Fibroblast of peridontal ligament (primary cell): ENCODE data around the gene TMOD3.
"Not testable (repeated sequence)": the region's sequence is repeated elsewhere in the genome, so short reads cannot be mapped to it uniquely, and the experiment has no call there.

ENCODE experiments used
- DNase-seq: peaks from one replicate; pipeline ENCODE4 v3.0.0-alpha.2; 2010; ENCODE audit errors: extremely low read depth

Gene TMOD3

DNA sequence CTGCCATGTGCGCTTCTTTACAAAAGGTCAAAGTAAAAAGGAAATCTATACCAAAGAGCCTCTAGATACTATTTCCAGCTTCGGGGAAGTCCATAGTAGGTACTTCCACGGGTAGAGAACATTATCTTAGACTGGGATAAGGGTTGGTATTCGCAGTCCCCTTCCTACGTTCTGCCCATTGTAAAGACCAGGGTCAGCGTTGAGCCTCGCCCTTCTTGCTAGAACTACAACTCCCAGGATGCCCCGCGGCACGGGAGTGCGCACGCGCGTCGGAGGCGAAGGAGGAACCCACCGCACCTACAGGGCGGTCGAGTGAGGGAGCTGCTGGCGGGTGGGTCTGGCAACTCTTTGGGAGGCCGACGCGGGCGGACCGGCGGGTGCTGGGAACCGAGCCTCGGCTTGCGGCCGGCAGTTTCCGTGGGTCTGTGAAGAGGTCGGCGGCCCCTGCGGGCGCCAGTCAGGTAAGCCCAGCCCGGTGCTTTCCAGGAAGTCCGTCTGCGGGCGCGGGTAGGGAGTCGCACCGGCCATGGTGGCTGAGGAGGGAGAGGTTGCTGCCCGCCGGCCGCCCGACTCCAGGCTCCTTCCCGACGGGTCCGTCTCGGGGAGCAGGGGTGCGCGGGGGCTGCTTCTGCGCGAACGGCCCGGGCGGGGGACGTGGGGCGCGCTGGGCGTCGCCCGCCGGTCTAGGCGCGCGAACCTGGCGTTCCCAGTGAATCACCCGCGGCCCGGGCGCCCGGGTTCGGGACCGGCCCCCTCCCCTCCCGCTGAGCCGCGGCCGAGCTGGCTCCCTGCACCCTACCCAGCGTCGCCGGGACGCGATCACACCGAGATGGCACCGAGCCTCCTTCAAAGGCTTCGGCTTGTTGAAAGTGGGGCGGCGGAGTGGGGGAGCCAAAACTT is at the start of gene TMOD3:
TSS of gene TMOD3 (plus strand) at position 278 of the 900 bp plus-strand sequence. CDS start 33,232 bp downstream, outside the sequence.
- DNase-seq = peak; percentile 83

- DNase-seq = no peak
These were observed 48.8 kb upstream of the TMOD3 start for GRCh38 chr15:51780636-51781035.

- DNase-seq = no peak
These were observed 47.9 kb upstream of the TMOD3 start for GRCh38 chr15:51781506-51781905.

GRCh38 chr15:51782357-51782896 is 47.0 kb upstream of the TMOD3 start:
- DNase-seq = no peak

GRCh38 chr15:51783967-51784366 is 45.5 kb upstream of the TMOD3 start:
- DNase-seq = no peak

GRCh38 chr15:51787130-51787529 is 42.3 kb upstream of the TMOD3 start:
- not testable (repeated sequence) for DNase-seq

- not testable (repeated sequence) for DNase-seq
These were observed 37.0 kb upstream of the TMOD3 start for GRCh38 chr15:51792474-51792873.

- DNase-seq = peak; percentile 52
These were observed 35.7 kb upstream of the TMOD3 start for GRCh38 chr15:51793521-51794305.

- no peak for DNase-seq
These were observed 32.5 kb upstream of the TMOD3 start for GRCh38 chr15:51796847-51797401.

DNA sequence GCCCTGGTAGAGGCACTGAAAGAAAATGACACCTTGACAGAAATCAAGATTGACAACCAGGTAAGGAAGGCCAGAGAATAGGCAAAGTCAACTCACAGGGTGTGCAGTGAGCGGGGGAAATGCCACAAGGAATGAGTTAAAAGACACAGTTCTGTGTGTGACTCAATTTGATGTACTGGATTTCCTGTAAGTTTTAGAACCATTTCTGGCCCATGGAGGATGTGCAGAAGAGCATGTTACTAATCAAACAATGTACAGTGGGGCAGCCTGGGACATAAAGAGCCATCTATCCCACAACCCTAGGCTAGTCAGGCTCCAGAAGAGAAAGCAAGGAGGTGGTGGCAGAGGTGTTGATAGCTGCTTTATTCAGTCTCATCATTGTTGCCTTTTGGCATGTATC is 31.2 kb upstream of the TMOD3 start:
- no peak for DNase-seq

- DNase-seq = no peak
These were observed 29.9 kb upstream of the TMOD3 start for GRCh38 chr15:51799282-51800252.

- DNase-seq = no peak
These were observed 28.0 kb upstream of the TMOD3 start for GRCh38 chr15:51801391-51801835.

DNA sequence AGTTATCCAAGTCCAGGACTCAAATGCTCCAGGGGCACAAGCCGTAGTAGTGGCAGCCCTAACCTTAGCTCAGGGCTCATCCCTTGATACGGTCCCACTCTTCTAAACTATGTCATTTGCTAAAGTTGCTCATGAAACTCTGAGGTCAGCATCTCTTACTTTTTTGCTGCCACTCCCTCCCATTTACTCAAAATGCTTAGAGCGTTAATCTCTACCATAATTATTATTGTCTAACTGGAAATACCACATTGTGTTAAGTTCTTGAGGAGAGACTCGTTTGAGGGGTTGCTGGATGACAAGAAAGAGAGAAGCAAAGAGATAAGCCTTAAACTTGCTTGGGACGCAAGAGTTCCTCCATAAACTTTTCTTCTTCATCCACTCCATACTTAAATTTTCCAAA is 26.9 kb upstream of the TMOD3 start:
- no peak for DNase-seq

GRCh38 chr15:51803965-51804364 is 25.5 kb upstream of the TMOD3 start:
- DNase-seq = peak; percentile 66

- no peak for DNase-seq
These were observed 23.3 kb upstream of the TMOD3 start for GRCh38 chr15:51806123-51806522.

DNA sequence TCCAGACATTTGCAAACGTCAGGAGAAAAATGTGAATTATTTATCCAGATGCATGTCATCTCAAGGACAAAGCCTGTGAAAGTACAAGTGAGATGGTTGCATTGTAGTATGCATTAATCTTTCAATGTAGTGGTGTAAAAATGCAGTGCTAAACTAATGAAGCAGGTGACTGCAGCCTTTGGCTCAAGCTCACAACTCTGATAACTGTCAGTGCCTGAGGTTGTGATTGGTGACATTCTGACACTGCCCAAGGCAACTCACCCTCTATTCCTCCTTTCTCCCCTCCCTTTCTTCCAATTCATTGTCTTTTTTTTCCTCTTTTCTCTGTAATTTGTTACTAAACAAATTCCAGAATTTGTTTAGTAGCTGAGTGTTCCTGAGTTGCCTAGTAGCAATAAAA is 20.0 kb upstream of the TMOD3 start:
- DNase-seq = no peak

DNA sequence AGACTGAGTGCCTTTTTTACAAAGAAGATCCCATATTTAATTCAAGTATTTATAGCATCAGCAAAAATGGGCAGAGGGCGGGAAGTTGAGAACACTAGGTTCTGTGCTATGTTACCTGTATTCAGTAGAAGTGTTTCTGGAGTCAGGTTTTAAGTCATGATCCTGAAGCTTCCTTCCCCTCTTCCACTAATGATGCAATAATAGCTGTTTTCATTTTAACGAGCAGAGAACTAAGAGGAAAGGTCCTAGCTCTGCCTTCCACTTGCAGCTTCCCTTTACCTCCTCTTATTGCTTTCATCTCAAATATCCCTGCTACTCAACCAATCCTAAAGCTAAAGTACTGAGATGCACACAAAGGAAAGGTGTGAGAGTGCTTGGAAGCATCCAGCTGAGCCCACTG is 16.9 kb upstream of the TMOD3 start:
- DNase-seq = no peak

DNA sequence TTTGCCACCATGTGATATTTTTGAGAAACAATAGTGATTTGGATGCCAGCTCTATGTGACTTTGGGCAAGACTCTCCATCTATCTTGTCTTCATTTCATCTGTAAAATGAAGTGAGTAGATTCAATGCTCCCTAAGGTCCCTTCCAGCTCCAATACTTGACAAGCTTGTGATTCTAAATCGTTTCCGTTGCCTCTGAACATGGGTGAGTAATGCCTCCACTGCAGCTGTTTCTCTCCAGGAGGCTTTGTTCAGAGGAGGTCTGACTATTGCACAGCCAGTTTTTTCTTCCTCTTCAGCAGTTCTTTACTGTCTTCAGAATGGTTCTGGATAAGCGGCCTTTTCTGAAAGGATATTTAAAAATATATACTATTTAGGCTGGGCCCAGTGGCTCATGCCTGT is 14.8 kb upstream of the TMOD3 start:
- DNase-seq = no peak

- no peak for DNase-seq
These were observed 12.8 kb upstream of the TMOD3 start for GRCh38 chr15:51816611-51817010.

- peak; percentile 73 for DNase-seq
These were observed 11.3 kb upstream of the TMOD3 start for GRCh38 chr15:51818150-51818549.

DNA sequence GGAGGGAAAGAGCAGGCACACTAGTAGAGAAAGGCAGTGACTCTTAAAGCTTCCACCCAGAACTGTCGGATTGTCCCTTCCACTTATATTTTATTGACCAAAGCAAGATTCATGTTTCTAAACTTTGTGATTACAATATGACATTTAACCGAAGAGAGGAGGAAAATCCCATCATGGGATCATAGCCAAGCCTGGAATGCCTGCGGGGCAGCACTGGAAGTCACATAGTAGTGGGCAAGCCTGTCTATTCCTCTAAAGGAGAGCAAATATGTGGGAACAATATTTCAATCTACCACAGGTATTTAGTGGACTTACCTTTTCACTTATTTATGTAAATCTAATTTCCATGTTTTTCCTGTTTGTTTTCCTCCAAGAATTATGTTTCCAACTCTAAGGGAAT is 3.8 kb upstream of the TMOD3 start:
- no peak for DNase-seq
